NCI-H146 treated with DMSO at 0.1 percent for 48 hours (cell line): ENCODE data around the gene DNLZ.

Experiments used
- DNase-seq: peaks from one replicate; lab custom pipeline; 2025; ENCODE audit not compliant: unreplicated experiment; lab: John Stamatoyannopoulos, UW

DNLZ gene

DNA sequence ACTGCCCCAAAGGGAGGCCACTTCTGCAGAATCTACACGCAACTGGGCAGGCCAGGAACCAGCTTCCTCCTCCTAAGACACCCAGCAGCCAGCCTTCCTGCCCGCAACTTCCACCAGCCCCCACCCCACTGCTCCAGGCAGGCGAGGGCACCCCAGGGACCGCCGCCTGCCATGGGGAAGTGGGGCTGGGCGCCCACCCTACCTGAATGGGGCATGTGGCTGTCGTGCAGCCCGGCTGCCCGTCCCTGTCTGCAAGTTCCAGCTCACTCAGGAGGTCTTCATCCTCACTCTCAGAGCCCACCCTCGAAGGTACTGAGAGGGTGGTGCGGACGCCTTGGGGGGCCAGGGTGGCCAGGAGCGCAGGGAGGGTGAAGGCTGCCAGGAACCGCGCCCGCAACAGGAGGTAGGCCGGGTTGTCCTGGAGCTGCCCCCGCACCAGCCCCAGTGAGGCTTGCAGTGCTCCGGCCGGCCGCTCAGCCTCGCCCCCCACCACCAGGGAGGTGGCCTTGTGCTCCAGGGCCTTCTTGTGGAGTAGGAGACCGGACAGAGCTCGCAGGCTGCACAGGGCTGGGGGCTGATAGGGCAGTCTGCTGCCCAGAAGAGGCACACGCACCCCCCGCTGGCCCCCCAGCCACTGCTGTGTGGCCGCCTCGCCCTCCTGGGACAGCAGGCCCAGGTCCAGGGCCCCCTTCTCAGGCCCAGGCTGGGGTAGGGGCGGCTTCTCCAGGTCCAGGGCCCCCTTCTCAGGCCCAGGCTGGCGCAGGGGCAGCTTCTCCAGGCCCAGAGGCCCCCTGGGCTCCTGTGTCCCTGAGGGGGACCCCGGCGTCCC, 14.0 kb upstream of the DNLZ start:
- no peak for DNase-seq

DNA sequence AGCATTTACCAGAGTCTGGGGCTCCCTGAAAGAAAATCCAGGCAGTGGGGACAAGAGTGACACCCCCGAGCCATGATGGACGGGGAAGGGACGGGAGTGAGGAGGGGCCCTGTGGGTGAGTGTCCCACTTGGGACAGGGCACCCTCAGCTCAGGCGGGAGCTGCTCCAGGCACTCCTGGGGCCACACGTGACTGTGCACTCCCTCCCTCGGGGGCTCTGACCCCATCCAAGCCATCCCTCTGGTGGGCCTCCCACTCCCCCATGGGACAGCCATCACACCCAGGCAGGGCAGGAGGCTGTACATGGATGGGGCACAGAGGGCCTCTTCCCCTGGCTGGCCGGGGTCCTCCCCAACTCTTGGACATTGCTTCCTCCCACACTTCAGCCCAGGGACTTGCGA, 12.9 kb upstream of the DNLZ start:
- DNase-seq: no peak

DNA sequence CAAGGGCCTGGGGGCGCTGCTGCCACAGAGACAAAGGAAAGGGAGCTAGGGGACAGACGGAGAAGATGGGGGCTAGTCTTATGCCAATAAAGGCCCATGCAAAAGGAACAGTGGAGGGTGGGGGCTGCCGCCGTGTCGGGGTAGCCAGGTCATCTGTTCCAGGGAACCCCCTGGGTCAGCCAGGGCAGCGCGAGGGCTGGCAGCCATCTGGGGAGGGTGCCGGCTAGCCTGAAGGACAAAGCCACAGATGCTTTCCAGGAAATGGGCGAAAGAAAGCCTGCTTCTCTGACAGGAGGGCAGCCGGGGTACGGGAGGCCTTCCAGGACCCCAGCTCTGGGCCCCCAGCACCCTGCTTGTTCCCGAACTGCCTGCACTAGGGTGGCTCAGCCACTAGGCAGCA, 11.6 kb upstream of the DNLZ start:
- no peak for DNase-seq

DNA sequence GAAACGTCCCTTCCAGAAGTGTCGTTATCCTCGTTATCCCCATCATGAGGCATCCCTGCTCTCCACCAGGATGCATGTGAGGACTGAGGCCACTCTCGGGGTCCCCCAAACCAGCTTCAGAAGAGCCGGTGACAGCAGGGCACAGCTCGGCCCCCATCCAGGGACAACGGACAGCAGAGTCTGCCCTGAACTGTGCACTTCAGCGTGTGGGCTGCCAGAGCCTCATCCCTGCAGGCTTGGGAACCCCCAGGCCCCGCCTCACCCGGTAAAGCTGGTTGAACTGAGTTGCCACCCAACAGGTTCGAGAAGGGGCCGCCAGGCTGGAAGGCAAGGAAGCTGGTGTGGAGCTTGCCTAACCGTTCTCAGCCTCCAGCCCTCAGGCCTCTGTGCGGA, 10.6 kb upstream of the DNLZ start:
- DNase-seq: no peak

DNA sequence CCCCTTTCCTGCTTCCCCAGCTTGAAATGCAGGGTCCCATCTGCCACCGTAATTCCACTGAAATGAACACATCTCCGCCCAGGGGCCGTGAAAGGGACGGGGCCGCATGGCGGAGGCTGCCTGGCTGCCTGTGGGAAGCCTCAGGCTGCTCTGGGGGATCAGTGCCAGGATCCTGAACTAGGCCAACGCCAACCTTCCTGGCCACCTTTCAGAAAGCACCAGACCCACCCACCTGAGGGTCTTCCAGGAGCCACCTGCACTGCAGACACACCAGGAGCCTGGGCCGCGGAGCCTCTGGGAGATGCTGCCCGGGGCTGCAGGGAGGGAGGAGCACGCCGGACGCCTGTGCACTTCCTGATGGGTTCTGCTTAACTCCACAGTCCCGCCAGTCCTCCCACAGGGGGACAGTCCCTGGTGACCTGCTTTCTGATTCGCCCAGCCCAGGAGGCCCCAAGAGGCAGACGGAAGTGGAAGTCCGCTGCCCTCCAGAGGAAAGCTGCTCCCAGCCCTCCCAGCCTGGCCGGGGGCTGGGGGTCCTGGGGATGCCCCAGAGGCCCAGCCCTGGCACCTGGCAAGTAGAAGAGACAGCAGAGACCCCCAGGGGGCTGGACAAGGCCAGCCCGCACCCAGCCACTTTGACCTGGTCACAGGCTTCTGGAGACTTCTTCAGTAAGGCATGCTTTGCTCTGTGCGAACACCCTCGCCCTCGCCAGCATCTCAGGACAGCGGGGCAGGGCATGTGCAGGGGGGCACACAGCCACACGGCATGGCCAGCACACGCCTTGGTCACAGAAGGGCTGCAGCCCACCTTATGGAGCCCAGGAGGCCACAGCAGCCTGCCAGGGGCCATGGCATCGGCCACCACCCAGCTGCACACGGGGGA, 10.0 kb upstream of the DNLZ start, which contains the start of gene CARD9:
Gene CARD9 (minus strand): TSS at position 370 of the 883 bp plus-strand sequence. CDS start 1,591 bp downstream, outside the sequence.
- no peak for DNase-seq

DNA sequence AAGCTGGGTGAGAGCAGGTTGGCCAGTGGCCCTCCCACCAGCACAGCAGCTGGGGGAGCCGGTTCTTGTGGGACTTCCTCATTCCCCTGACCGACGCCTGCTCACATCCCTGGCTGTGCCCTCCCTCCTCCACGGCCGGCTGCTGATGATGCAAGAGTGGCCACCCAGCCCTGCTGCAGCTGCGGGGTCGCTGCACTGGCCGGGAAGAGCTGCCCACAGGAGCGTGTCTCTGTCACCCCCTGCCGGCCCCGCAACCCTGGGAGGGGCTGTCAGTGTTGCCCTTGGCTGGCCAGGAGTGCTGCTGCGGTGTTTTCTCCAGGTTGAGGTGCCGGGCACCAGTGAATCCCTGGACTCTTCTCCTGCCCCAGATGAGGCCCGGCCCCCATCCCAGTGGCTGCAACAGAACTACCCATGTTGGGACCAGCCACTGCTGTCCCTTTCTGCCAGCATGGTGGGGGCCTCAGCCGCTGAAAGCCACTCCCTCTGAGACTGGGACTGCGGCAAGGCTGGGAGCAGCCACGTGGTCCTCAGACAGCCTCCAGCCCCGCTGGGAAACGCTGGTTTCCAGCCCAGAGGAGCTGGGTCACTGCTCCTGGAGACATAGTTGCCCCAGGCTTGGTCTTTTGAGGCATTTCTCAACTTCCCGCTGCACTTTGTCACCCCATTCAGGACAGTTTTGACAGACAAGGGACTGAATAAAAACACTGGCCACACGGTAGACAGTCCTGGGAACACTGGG, 9.2 kb upstream of the DNLZ start:
- no peak for DNase-seq

DNA sequence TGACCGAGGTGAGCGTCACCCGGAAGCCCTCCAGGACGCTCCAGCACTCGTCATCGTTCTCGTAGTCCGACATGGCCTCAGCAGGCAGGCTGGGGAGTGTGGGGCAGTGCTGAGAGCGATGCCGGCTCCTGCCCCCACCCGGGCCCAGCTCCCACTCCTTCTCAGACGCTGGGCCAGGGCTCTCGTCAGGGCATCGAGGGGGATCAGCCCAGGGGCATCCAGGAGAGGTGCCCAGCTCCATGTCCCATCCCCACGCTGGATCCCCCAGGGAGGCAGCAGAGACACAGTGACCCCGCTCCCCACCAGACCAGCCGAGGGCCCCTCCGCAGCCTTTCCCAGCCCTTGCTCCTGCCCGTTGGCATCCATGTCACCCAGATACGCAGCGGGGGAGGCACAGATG, 8.5 kb upstream of the DNLZ start:
- DNase-seq: no peak

DNA sequence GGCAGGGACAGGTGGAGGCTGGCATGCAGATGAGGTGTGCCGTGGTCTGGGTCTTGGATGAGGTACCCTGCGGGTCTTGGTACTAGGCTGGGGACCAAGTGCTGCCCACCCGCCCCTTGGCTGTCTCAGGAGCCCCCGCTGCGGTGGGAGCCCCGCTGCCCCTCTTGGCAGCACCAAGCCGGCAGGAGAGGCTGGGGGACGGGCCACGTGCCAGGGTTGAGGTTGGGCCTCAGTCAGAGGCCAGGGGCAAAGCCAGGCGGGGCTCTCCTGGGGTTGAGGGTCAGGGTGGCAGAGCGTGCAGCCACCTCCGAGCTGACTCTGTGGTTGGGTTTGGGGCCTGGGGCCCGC, 8.0 kb upstream of the DNLZ start:
- DNase-seq: no peak

DNA sequence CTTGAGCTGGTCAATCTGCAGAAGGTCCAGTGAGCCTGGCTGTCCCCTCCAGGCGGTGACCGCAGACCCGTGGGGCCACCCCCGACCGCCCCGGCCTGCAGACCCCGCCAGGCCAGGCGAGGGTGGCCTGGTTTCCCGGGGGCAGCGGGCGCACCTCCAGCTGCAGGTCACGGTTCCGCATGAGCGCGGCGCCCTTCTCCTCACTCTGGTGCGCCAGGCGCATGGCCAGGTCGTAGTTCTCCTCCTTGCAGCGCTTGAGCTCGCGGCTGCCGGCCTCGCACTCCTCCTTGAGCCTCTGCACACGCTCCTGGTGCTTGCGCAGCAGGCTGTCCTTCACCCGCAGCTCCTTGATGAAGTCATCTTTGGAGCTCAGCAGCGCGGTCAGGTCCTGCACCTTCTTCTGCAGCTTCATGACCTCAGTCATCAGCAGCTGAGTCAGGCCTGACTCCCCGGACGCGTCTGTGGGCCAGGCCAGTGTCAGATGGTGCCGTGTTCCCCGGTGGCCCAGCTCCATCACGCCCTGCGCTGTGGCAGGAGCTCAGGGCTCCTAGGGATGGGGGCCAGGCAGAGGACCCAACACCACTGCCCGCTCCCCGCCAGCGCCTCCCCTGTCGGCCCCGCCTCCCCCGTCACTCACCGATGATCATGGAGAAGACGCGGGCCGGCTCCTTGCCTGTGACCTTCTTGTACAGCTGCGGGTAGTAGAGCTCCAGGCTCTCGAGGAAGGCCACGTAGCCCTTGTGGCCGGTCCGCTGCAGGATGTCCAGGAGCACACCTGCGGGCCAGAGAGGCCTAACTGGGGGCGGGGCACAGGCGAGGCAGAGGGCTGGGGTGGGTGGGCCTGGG, 7.4 kb upstream of the DNLZ start:
- DNase-seq: no peak

DNA sequence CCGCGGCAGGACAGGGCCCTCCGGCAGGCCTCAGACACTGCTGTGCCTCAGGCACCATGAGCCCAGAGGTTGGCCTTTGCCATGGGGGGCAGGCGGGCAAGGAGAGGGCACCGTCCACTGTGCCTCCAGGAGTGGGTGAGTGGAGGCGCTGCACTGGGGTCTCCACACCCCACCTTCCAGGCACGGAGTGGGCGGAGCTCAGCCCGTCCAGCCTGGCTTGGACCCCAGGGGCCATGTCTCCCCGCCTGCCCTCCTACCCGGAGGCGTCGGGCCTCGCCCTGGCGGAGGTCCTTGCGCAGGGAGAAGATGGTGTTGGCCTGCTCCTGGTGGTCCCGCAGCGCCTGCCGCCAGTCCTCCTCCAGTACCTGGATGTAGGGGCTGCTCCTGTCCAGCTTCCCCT, 6.5 kb upstream of the DNLZ start:
- DNase-seq: no peak

DNA sequence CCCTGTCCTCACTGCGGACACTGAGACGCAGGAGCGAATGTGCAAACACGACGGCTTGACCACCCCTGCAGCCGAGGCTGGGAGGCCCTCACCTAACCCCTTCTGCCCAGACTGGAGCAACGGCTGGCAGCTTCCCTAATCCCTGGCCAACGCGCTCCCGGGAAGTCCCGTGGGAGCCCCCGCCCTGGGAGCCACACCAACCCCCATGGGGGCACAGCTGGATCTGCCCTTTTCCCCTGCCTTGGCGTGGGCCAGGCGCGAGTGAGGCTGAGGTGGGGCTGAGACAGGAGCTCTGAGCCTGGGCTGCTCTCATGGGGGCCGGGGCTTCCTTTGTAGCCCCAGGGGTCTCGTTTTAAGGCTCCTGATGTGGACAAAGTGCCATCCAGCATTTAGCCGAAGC, 4.6 kb upstream of the DNLZ start:
- no peak for DNase-seq

DNA sequence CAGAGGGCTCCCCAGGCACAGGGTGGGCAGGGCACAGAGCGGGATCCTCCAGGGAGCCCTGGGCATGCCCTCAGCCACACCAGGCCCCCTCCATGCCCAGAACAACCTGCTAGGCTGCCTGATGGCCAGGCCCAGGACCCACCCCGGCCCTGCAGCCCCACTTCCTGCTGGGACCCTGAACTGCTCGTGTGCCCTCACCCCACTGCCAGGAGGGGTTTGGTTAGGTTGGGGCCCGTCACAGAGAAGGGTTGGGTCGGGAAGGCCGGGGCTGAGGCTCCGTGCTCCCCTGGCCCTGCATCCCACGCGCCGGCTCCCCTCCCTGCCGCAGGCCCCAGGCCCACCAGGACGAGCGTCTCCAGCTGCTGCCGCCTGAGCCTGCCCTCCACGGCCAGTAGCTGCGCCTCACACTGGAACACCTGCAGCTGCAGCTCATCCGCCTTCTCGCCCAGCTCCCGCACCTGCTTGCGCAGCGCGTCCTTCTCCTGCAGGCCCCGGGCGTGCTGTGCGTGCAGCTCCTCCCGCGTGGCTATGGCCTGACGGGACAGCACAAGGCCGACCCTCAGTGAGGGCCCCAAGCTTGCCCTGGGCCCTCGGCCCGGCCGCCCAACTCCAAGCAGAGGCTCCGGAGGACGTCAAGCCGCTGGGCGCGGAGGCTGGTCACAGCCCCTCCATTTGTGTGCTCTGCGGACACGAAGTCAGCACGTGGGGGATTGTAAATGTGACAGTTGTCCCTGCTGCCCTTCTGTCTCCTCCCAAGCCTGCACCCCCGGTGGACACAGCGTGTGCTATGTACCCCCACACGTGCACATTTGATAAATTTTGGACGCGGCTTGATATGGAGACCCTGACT, 4.0 kb upstream of the DNLZ start:
- no peak for DNase-seq

DNA sequence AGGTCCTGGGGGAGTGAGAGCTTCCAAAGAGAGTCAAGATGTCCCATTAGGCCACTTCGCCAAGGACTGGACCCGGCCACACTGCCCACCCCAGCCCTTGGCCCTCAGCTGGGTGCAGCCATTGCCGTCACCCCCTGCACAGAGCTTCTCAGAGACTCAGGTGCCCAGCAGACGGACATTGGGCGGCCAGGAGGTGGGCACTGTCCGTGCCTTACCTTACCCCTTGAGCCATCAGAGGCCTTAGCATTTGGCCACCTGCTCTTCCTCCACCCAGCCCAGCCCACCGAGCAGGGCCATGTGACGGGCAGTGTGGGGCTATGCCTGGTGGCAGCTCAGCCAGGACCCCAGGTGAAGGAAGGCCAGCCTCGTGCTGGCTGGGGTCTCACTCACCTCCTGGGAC, 3.3 kb upstream of the DNLZ start:
- no peak for DNase-seq

DNA sequence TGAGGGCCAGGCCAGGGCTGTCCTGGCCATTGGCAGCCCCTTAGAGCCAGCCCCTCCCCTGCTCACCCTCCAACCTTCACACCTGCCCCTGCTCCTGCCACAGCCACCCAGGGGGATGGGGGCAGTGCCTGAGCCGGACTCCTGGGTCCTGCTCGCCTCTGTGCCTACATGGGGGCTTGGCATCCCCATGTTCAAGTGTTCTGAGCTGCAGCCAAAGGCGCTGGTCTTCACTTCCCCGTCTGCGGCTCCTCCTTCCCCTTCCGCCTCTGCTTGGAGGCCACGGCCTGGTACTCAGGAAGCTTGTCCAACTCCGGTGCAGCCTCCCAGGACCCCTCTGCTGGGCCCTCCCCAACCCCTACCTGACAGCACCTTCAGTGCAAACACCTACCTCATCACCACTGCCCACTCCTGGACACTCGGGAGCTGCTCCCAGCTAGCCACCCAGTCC, 2.3 kb upstream of the DNLZ start:
- DNase-seq: no peak

DNA sequence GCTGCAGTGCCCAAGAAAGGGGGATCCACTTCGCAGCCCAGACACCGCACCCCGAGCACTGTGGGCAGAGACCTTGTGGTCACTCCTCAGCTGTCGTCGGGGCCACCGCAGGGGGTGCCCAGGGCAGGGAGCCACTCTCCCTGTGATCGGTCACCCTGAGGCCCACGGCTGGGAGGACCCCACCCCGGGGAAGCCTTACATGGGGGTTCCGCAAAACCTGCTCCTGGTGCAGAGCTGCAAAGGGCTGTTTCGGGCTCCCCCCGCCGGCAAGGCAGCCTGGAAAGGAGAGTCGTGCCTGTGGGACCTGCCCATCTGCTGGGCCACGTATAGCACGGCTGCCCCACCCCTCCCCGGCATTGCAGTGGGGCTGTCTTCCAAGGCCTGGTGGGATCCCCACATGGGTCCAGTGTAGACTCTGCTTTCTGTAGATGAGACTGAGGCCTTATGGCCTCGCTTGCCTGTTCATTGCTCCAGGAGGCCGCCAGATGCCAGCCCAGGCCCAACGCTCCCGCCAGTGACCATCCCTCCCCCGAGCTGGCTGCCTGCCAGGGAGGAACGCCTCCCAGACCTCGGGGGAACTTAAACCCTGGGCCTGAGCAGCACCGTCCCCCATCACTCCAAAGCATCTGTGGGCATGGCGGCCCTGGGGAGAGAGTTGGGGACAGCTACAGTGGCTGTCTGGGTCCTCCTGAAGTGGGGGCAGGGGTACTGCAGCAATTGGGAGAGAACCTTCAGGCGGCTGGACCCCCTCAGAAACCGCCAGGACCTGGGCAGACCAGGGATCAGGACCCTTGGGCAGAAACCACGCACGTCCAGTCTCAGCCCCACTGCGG, 1.6 kb upstream of the DNLZ start:
- no peak for DNase-seq

DNA sequence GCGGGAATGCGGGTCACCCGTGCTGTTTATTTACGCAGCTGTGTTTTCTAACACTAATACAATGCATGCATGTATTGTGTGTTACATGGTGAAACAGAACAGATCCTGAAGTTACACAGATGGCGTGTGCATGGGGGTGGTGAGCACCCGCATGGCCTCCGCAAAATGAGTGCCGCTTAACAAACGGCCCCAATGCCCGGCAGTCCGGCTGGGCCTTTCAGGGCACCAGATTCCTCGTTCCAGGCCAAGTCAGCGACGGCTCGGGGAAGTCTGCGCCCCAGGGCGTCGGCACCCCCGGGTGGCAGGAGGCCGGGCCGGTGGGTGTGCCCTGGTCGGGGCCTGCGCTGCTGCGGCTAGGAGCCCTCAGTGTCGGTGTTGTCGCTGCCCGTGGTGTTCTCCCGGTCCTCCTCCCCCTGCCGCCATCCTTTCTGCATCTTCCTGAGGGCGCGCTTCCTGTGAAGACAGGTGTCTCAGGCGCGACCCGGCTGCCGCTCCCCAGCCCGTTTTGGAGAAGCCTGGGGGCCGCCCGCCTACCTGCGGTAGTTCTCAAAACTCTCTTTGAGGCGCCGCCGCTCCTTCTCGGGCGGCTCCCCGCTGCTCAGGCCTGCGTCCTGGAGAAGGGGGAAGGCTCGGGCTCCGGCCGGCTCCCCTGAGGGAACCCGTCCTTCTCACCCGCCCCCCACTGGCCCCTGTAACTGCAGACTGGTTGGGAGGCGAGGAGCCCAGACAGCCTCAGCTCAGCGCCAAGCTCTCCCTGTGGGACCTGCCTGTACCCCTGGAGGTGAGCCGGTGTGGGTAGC, 605 bp upstream of the DNLZ start:
- DNase-seq: peak; percentile 24

DNA sequence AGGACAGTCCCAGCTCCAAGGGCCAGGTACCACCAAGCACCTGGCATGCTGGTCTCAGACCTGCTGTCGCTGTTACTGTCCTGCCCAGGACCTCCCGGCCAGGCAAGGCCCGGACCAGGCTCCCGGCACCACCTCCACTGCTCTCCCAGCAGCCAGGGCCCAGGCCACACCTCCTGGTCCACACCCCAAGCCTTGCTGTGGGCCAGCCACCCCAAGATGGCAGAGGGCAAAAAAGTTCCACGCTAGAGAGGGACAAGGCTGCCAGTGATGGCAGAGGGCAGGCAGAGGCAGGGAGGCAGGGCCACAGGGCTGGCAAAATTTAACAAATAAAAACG, 1.1 kb downstream of the DNLZ start:
- no peak for DNase-seq

DNA sequence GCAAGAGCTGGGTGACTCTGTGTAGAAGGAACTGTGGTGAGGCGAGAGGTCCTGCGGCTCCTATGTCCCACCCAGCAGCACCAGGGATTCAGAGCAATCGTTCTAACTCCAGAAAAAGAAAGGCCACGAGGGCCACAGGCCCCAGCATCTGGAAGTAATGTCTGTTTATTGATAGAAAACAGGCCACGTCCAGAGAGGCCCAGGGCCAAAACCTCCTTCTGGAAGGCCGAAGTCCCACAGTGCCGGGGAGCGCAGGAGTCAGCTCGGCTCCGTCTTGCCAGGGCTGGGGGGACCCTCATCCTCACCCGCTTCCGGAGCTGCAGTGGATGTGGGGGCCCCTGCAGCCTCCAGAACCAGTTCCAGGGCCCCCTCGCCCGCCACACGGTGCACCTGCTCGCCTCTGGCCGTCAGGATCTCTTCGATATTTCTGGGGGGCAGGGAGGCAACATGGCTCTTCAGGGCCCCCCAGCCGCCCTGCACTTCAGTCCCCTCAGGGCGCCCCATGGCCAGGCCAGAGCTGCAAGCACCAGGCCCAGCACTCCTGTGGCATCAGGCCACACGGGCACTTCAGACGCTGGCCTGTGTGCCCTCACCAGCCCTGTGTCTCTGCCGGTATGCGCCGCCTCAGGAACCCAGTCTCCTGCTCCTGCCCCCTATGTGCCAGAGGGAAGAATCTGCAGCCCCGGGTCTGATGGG, 1.6 kb downstream of the DNLZ start:
- no peak for DNase-seq
